ENCODE results near the gene LGMN.

DNA sequence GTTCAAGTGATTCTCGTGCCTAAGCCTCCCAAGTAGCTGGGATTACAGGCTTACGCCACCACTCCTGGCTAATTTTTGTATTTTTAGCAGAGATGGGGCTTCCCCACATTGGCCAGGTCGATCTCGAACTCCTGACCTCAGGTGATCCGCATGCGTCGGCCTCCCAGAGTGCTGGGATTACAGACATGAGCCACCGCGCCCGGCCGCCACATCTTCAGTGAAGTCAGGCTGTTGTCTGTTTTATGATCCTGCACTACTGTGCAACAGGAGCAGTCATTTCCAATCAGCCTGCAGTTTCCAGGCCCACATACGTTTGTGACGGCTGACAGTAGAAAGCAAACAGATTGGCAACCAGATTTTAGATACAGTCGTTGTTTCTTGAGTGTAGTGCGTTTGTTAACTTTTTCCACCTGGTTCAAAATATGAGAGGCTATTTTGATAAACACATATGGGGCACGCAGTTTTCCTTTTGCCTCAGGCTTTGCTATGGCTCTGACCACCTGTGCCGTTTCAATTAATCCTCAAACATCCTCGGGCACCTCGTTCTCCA, 74.8 kb downstream of the LGMN start:
- no peak for TF ChIP-seq EP300 (IDR thresholded peaks at IDR 0.05)
- TF ChIP-seq, protein P1, sequence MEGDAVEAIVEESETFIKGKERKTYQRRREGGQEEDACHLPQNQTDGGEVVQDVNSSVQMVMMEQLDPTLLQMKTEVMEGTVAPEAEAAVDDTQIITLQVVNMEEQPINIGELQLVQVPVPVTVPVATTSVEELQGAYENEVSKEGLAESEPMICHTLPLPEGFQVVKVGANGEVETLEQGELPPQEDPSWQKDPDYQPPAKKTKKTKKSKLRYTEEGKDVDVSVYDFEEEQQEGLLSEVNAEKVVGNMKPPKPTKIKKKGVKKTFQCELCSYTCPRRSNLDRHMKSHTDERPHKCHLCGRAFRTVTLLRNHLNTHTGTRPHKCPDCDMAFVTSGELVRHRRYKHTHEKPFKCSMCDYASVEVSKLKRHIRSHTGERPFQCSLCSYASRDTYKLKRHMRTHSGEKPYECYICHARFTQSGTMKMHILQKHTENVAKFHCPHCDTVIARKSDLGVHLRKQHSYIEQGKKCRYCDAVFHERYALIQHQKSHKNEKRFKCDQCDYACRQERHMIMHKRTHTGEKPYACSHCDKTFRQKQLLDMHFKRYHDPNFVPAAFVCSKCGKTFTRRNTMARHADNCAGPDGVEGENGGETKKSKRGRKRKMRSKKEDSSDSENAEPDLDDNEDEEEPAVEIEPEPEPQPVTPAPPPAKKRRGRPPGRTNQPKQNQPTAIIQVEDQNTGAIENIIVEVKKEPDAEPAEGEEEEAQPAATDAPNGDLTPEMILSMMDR (IDR thresholded peaks at IDR 0.05), result no peak

All from esophagus muscularis mucosa (tissue), 3 donors.